GM19463 (cell line): ENCODE data around the gene FSTL3.

Experiments
- ATAC-seq: cut with Tn5 transposase; IDR thresholded peaks from one replicate; pipeline ENCODE4 v1.9.1; 2021; ENCODE audit warnings: mild to moderate bottlenecking, moderate library complexity; ENCODE audit not compliant: unreplicated experiment

FSTL3 gene

GRCh38 chr19:644789-645188 lies 31.4 kb upstream of the FSTL3 start:
- no peak for ATAC-seq

GRCh38 chr19:645912-646778 lies 30.0 kb upstream of the FSTL3 start:
- ATAC-seq = no peak

- ATAC-seq = no peak
Observed at GRCh38 chr19:646779-647565, 29.2 kb upstream of the FSTL3 start.

- no peak for ATAC-seq
Observed at GRCh38 chr19:647566-648284, 28.5 kb upstream of the FSTL3 start.

GRCh38 chr19:648305-648704 lies 27.9 kb upstream of the FSTL3 start:
- ATAC-seq = no peak

GRCh38 chr19:648904-649801 lies 27.0 kb upstream of the FSTL3 start:
- ATAC-seq = no peak

- no peak for ATAC-seq
Observed at GRCh38 chr19:650121-650520, 26.1 kb upstream of the FSTL3 start.

- no peak for ATAC-seq
Observed at GRCh38 chr19:651114-651818, 24.9 kb upstream of the FSTL3 start.

- ATAC-seq = no peak
Observed at GRCh38 chr19:651991-652390, 24.2 kb upstream of the FSTL3 start.

GRCh38 chr19:652467-653389 lies 23.5 kb upstream of the FSTL3 start:
- no peak for ATAC-seq

- ATAC-seq = no peak
Observed at GRCh38 chr19:653425-653824, 22.8 kb upstream of the FSTL3 start.

GRCh38 chr19:655691-656090 lies 20.5 kb upstream of the FSTL3 start:
- ATAC-seq = no peak

- ATAC-seq = no peak
Observed at GRCh38 chr19:656751-657559, 19.2 kb upstream of the FSTL3 start.

GRCh38 chr19:657611-658010 lies 18.6 kb upstream of the FSTL3 start:
- ATAC-seq = no peak

- ATAC-seq = no peak
Observed at GRCh38 chr19:658059-658839, 17.9 kb upstream of the FSTL3 start.

GRCh38 chr19:658916-659839 lies 17.0 kb upstream of the FSTL3 start:
- no peak for ATAC-seq
